HL-60 (cell line): ENCODE measurements around the gene DIP2C.

ENCODE experiments used
- DNase-seq, 2 experiments: peaks; one replicate each; pipeline ENCODE4 v3.0.0-alpha.2; 2010 to 2020; ENCODE audit warnings: low read depth in 1 of 2, low spot score in 1 of 2
- H3K27ac ChIP-seq: fragments of 250-450 bp; sonication (Bioruptor Pico); replicated peaks from 2 replicates; pipeline ENCODE4 v1.5.1; 2020; ENCODE audit warnings: mild to moderate bottlenecking, moderate library complexity
- H3K27me3 ChIP-seq: fragments of 250-450 bp; sonication (Bioruptor Pico); 2 replicates; pipeline ENCODE4 v1.5.1; 2021; ENCODE audit warnings: mild to moderate bottlenecking, moderate library complexity; ENCODE audit not compliant: insufficient read depth, poor library complexity, severe bottlenecking
- H3K4me3 ChIP-seq: replicated peaks from 2 replicates; pipeline ENCODE4 v1.5.1; 2011; ENCODE audit warnings: mild to moderate bottlenecking, control low read depth, low read length; ENCODE audit not compliant: insufficient read depth
- CTCF ChIP-seq: IDR thresholded peaks from one replicate; pipeline ENCODE4 v1.5.1; 2011; ENCODE audit warnings: low read length, control low read depth, inconsistent platforms; ENCODE audit not compliant: insufficient read depth
- GABPA ChIP-seq: IDR thresholded peaks from 2 replicates; pipeline ENCODE4 v1.6.1; 2012; ENCODE audit warnings: low read depth
- POLR2AphosphoS5 ChIP-seq: IDR thresholded peaks from 2 replicates; pipeline ENCODE4 v1.6.1; 2012; ENCODE audit warnings: low read depth
- SPI1 ChIP-seq: IDR thresholded peaks from 2 replicates; pipeline ENCODE4 v1.6.1; 2012; ENCODE audit warnings: low read depth, mild to moderate bottlenecking, borderline replicate concordance
- TF ChIP-seq, protein P1 (sequence below): IDR thresholded peaks from 2 replicates; pipeline ENCODE4 v1.6.1; 2012; ENCODE audit warnings: low read depth; ENCODE audit not compliant: insufficient replicate concordance

The DIP2C gene

DNA sequence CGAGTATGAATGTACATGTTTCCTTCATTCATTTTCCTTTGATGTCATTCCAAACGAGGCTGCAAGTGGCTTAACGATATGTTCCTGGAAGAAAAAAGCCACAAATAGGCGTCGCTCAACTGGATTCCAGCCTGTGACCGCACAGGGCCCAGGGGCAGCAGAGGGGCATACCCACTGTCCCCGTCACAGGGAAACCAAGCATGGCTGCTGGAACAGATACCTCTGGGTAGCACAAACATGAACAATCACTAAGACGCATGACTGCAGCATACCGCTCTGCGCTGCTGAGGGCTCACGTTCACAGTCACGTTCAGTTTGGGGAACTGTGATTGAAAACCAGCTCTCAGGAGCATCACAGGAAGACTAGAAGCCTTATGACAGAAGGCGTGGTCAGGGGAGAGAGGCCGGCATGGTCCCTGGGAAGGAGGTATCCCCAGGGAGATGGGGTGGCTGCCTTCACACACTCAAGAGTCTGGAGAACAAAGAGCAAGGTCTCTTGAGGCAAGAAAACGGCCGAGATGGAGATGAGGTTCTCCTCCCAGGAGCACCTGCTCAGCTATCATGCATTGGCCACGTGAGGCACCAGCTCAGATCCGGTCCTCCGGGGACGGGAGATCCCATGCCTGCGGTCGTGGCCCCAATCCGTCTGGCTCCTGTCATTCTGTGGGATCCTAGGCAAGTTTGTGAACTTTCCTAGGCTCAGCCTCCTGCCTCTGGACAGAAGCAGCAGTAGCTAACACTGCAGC, 213.6 kb downstream of the DIP2C start:
- Histone ChIP-seq H3K27ac (no peak overlapping the region), H3K27me3 (no peaks in the 10 kb centered on the region), H3K4me3 (no peak overlapping the region)
- TF ChIP-seq POLR2AphosphoS5 (no peak), GABPA (no peak), SPI1 (no peak), CTCF (no peak)
- TF ChIP-seq, protein P1, sequence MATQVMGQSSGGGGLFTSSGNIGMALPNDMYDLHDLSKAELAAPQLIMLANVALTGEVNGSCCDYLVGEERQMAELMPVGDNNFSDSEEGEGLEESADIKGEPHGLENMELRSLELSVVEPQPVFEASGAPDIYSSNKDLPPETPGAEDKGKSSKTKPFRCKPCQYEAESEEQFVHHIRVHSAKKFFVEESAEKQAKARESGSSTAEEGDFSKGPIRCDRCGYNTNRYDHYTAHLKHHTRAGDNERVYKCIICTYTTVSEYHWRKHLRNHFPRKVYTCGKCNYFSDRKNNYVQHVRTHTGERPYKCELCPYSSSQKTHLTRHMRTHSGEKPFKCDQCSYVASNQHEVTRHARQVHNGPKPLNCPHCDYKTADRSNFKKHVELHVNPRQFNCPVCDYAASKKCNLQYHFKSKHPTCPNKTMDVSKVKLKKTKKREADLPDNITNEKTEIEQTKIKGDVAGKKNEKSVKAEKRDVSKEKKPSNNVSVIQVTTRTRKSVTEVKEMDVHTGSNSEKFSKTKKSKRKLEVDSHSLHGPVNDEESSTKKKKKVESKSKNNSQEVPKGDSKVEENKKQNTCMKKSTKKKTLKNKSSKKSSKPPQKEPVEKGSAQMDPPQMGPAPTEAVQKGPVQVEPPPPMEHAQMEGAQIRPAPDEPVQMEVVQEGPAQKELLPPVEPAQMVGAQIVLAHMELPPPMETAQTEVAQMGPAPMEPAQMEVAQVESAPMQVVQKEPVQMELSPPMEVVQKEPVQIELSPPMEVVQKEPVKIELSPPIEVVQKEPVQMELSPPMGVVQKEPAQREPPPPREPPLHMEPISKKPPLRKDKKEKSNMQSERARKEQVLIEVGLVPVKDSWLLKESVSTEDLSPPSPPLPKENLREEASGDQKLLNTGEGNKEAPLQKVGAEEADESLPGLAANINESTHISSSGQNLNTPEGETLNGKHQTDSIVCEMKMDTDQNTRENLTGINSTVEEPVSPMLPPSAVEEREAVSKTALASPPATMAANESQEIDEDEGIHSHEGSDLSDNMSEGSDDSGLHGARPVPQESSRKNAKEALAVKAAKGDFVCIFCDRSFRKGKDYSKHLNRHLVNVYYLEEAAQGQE = no peak
- DNase-seq = no peak

DNA sequence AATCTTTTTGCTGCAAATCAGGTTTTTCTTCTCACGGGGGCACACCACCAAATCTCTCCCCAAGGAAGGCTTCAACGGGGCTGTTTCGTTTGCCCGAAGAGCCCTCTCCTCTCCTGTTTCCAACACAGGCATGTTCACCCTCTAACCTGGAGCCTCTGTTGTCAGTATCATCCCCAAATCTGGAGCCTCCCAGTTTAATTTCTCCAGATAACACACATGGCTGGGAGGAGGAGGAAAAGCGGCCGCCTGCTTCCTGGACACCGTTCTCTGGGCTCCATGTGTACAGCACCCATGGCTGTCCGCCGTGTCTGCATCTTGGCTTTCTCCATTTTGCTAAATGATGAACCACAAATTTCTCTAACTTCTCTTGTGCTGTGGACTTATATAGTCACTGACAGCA, 214.5 kb downstream of the DIP2C start:
- no peaks in the 10 kb centered on the region for H3K27me3 ChIP-seq
- H3K4me3 ChIP-seq = no peak overlapping the region
- H3K27ac ChIP-seq = no peak overlapping the region
- no peak for DNase-seq
- TF ChIP-seq, protein P1 = no peak
- no peak for TF ChIP-seq GABPA
- no peak for TF ChIP-seq POLR2AphosphoS5
- no peak for TF ChIP-seq SPI1
- no peak for TF ChIP-seq CTCF

GRCh38 chr10:474406-474805, 215.1 kb downstream of the DIP2C start:
- DNase-seq = no peak
- H3K27ac ChIP-seq = no peak overlapping the region
- no peak overlapping the region for H3K4me3 ChIP-seq
- no peaks in the 10 kb centered on the region for H3K27me3 ChIP-seq
- TF ChIP-seq, protein P1 = no peak
- no peak for TF ChIP-seq POLR2AphosphoS5
- TF ChIP-seq SPI1 = no peak
- no peak for TF ChIP-seq CTCF
- TF ChIP-seq GABPA = no peak
